CMK (cell line): Measurements from ENCODE around the gene AMER2.

ENCODE experiments used
- DNase-seq: peaks from one replicate; pipeline ENCODE4 v3.0.0-alpha.2; 2010; ENCODE audit warnings: low read depth

The AMER2 gene

GRCh38 chr13:25171517-25172302, at the start of gene AMER2:
Gene AMER2 (minus strand): TSS chr13:25172288. CDS start chr13:25171619, 669 bp downstream.
- no peak for DNase-seq

DNA sequence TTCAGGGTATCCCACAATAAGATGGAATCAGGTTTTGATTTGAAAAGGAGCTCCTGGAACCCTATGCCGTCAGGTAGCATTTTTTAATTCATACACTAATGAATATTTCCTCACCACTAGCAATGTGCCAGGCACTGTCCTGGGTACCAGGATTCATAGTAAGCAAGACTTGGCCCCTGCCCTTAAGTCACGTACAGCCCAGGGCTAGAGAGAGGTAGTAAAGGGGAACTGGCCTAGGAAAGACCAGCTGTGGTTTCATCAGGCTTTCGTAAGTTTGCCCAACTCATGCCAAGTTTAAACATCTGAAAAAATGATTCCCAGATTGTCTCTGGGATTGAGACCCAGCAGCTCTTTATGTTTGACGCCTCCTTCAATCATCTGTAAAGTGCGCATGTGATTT, 45.9 kb upstream of the AMER2 start:
- no peak for DNase-seq

GRCh38 chr13:25217023-25217885, 45.2 kb upstream of the AMER2 start:
- DNase-seq = no peak

DNA sequence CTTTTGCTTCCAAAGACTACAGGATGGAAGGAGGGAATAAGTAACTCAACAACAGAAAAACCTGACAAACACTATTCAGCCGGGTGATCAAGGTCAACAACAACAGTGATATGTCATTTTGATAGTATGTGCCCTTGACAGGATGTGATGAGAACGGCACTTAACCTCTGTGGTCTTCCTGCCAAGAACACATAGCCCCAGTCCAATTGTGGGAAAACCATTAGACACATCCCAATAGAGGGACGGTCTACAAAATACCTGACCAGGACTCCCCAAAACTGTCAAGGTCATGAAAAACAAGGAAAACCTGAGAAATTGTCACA, 43.1 kb upstream of the AMER2 start:
- DNase-seq = no peak

DNA sequence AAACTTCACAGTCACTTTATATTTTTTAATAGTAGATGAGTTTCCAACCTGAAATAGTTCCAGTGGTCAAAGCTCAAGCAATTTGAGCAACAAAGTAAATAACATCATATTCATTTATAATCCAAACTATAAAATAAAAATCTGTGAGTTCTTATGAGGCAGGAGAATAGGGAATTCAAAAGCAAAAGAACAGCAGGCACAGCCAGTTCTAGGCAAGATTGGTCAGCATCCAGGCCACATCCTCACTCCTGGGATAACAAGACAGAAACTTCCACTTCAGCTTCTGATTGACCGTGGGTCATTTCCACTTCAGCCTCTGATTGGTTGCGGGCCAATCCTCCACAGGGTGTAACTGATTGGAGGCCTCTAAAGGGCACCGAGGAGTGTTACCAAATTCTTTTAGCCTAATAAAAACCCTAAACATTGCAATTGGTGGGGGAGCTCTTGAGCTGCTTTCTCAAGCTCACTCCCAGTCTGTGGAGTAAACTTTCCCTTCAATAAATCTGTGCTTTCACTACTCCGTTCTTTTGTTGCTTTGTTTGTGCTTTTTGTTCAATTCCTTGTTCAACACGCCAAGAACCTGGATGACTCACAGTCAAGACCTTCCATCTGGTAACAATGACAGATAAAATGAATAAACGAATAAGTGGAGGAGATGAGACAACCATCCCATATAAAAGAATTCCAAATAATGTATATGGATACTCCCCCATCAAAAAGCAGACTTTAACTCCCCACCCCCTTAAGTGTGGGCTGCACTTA, 42.6 kb upstream of the AMER2 start:
- DNase-seq = no peak

DNA sequence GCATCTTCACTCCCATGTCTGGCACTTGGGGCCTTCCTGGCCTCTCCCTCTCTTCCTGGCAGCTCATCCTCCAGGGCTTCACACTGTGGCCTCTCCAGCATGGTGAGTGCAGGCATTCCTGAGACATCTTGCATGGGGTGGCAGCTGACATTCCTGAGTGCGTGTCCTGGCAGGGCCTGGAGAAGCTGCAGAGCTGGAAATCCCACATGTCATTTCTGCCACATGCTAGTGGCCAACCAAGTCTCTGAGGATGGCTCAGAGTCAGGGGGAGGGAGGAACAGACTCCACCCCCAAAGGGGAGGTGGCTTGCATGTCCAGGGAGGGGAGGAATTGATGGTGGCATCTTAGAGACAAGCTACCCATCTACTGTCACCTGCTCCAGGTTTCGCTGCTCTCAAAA, 41.6 kb upstream of the AMER2 start:
- DNase-seq = no peak

DNA sequence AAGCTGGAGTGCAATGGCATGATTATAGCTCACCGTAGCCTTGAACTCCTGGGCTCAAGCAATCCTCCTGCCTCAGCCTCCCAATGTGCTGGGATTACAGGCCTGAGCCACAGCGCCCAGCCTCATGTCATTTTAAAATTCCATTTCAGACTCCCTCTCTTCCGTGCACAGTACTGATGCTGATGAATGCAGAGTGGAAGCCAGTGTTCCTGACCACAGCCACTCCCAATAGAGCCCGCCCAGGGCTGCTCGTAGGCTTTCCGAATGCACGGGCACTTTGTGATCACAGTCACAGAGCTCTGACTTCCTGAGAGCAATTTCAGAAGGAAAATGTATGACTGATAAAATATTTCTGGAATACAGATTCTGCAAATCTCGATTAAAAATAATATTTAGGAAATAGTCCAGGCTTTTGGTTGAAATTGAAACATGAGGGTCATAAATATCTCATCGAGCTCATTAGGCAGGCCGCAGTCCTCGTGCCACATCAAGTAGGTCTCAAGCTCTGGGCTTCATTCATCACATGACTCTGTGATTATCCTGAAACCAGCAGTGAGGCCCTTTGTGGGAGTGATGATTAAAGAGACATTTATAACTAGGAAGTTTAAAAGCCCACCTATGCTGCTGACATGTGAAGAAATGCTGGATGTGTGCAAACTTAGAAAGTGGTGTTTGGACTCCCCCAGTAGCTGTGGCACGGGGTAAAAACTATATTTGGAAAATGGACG, 38.9 kb upstream of the AMER2 start:
- DNase-seq = no peak

DNA sequence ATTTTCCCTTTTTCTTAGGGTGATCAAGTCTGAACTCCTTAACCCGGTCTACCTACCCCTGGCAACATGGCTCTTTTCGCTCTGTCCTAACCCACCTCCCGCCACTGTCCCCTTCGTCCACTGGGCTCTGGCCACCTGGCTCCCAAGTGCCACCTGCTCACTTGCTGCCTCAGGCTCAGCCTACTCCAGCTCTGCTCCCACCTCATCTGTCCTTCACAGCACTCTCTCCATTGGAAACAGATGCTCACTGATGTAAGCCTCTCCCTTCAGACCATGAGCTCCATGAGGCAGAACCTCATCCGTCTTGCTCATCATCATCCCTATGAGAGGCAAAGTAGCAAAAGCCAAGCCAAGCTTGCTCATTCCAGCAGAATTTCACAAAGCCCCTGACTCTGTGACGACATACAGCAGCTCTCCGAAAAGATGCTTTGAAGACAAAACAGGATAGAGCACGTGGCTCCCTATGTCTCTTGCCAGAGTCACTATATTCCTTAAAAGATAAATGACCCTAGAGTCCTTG, 35.3 kb upstream of the AMER2 start:
- DNase-seq = no peak

DNA sequence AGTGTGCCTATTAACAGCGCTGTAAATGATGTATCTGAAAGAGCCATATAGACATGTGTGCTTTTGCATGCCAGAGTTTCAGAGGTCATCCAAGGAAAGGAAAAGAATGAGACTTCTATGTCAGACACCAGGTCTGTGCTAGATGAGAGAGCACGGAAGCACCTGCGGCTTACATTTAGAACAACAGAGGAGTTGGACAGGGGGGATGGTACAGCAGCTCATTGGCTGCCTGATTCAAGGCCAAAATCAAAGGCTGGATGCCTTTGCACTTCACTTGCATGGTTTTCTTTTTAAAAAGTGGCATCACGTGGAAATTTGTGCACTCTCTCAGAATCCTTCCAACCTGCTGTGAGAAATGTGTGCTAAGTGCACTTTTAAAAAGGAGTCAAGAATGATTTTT, 32.8 kb upstream of the AMER2 start:
- no peak for DNase-seq

DNA sequence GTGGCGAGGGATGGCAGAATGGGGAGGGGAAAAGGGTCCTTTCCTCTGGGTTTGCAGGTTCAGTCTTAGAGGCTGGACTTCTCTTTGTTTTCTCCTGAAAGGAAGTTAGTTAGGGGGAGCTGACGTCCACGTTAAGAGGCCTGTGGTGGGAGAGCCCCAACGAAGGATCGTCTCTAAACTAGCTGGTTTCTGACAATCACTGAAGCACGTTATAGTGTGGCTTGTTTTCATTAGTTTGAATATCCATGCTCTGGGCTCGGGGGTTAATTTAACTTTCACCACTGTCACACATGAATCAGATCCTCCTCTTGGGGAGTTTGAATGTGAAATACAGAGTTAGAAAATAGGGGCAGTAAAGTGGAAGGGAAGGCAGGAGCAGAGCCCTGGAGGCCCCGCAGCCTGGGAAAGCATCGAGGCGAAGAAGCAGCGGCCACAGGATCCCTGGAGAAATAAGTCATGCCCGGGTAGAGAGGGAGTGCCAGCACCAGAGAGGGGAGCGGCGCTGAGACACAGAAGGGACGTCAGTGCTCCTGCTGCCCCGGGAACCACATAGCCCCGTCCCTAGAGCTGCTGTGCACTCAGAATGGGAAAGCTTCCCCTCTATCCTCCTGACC, 31.1 kb upstream of the AMER2 start:
- DNase-seq = no peak

GRCh38 chr13:25200783-25201182, 28.7 kb upstream of the AMER2 start:
- no peak for DNase-seq

DNA sequence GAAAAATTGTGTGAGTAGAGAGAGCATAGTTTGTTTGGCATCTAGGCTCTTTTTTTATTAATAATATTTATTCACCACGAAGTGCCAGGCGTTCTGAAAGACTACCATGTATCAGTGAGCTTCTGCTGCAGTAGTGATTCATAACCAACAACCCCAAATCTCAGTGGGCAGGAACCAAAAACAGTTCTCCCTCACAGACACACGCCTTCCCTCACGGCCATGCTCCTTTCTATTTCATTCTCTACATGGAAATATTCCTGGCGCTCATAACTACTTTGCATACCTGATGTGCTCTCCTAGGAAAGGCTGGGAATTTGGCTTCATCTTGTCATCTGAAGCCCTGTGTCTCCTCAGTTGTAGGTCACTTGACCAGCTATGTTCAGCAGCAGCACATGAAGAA, 26.6 kb upstream of the AMER2 start:
- no peak for DNase-seq

DNA sequence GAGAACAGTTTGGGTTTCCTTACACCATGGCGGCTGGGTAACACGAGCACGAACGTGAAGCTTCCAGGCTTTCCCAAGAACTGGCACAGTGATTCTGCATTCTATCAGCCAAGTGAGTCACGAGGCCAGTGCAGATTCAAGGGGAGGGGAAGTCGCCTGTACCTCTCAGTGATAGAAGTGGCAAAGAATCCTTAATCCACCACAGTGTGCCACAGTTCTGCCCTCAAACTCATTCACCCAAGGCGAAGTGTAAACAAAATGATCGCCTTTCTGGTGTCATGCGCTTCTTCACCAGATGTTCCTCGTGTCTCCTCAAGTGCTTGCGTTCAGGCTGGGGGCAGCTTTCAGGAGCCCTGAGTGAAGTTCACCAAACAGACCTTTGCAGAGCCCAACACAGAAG, 24.9 kb upstream of the AMER2 start:
- DNase-seq = no peak

- DNase-seq = no peak
Observed at GRCh38 chr13:25192936-25193335, 20.8 kb upstream of the AMER2 start.

DNA sequence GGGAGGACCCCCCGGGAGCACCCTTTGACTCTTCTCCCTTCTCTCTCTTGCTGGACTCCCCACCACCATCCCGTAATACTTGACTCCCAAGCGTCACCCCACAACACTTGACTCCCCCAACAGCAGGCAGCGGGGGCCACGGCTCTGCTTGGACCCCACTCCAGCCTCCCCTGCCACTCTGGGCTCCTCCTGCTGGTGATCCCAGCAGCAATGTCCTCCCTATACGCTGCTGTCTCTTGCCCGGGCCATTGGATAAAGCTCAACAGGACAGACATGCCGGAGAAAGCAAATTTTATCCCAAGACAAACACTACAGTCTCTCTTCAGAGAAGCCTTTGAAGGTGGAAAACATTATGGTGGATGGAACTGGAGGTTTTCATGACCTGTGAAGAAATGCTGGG, 20.4 kb upstream of the AMER2 start:
- no peak for DNase-seq

DNA sequence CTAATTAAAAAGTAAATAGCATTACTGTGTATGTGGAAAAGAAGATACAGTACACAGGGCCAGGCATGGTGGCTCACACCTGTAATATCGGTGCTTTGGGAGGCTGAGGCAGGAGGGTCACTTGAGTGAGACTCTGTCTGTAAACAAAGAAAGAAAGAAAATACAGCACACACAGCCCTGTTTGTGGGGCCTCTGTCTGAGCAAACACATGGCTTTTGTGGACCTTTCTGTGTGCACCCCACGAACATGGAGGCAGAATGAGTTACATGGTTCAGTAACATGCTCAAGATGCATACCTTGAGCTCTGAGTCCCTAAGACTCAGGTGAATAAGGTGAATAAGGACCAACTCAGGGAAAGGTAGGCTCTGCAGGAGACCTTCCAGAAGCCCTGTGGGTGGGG, 20.0 kb upstream of the AMER2 start:
- DNase-seq = no peak

GRCh38 chr13:25190771-25191170, 18.7 kb upstream of the AMER2 start:
- DNase-seq = no peak

DNA sequence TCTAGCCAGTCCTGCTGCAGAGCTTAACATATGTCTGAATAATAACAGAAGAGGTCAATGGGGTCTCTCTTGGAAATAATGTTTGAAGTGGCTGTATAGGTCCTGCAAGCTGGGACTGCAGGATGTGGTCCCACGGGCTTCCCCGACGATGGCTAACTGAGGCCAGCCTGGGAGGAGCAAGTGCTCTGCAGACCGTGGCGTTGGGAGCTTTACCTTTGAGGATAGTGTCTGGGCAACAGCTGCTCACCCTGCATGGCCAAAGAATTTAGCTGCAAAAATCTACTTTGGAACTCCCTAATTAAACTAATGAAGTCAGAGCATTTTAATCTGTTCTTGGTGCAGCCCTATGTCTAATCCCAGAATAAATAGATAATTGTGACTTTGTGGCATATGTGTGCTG, 18.2 kb upstream of the AMER2 start:
- no peak for DNase-seq

DNA sequence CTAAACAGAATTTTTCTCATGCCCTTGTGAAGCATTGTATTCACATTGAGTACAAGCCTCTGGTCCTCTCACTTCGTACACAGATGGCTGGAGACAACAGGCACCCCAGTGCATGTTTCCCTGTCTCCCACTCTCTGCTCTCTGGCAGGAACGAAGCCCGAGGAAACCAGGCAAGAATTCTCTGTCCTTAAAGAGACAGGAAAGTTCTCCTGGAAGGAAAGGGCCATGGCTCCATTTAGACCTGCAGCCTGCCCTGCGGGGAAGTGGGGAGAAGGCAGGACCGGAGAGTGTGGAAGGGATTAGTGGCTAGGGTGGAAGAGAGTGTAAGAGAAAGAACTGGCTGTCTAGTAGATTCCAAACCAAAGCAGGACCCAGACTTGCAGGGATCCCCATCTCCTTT, 15.5 kb upstream of the AMER2 start:
- DNase-seq = no peak

DNA sequence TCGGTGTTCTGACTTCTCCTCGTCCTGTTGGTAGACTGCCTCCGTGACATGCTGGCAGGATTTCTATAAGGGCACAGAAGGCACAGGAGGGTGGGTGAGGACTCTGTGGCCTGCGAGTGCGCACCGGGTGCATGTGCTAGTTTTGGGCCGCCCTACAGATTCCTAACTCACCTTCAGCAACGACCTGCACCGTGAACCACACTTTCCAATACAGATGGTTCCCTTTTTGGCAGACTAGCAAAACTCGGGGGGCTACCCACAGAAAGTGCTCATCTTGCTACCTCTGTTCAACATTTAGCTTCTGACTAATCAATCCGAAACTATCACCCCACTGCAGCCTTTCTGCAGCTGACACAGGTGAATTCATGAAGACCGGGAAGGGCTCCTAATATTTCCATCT, 14.1 kb upstream of the AMER2 start:
- DNase-seq = no peak

- no peak for DNase-seq
Observed at GRCh38 chr13:25181597-25181996, 9.5 kb upstream of the AMER2 start.
